Vagina (tissue), 2 donors: ENCODE data around the gene TGFB2.

ENCODE experiments used
- CTCF ChIP-seq, 3 experiments: fragments of 450-650 bp in 2 of 3; fragments of 200-600 bp in 1 of 3; sonication (generic) in 1 of 3; IDR thresholded peaks; one replicate each; pipeline ENCODE4 v1.5.1; 2017 to 2019; ENCODE audit warnings: antibody characterized with exemption in 3 of 3, mild to moderate bottlenecking in 2 of 3, moderate library complexity in 2 of 3
- POLR2A ChIP-seq, 2 donors: fragments of 450-650 bp; IDR thresholded peaks; one replicate each; pipeline ENCODE4 v1.6.1; 2017; ENCODE audit warnings: antibody characterized with exemption in 2 of 2, mild to moderate bottlenecking in 2 of 2, moderate library complexity in 2 of 2
- POLR2AphosphoS5 ChIP-seq, 2 donors: sonication (generic); formaldehyde crosslinking; IDR thresholded peaks; one replicate each; pipeline ENCODE4 v1.9.0; 2017; ENCODE audit warnings: antibody characterized with exemption in 2 of 2, mild to moderate bottlenecking in 2 of 2, low read depth in 1 of 2; ENCODE audit not compliant: insufficient read depth in 1 of 2

- no peak for TF ChIP-seq CTCF (IDR thresholded peaks at IDR 0.05)
- no peak for TF ChIP-seq POLR2A (IDR thresholded peaks at IDR 0.05)
- TF ChIP-seq POLR2AphosphoS5 (IDR thresholded peaks at IDR 0.05; ENCODE audit: insufficient read depth in 1 of 2, low read depth in 1 of 2), result no peak
Measured at GRCh38 chr1:218408135-218408534, 63.0 kb downstream of the TGFB2 start.
